ENCODE measurements around the gene PAF1. TPM values are rescaled to one million over a fixed set of nuclear protein-coding genes. Genes with fewer than 3 reads are reported as not detected.

PAF1 gene
- total RNA-seq, 1 experiment from 2014 or later, result 38.0 TPM

DNA sequence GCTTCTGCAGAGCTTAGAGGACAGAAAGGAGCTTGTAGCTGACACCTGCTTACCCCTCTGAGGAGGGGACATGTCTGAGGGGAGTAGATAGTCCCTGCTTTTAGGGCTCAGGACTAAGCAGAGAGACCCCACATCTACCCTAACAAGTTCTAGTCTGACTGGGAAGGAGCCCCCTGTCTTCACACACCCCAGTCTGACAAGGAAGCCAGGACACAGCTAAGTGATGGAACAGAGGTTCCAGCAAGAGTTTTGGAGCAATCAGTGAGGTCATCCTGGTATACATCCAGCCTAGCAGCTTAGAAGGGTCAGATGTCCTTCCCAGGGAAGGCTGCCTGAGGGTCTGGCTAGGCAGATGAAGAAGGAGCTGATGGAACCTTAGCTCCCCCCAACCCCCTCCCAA, 15.0 kb downstream of the PAF1 start:
- Histone ChIP-seq H3K79me1 (ENCODE audit: insufficient read depth, low read depth, low read length, poor library complexity, severe bottlenecking) (no peaks in the 10 kb centered on the region), H2AFZ (ENCODE audit: low read length) (no peak overlapping the region), H3T11ph (ENCODE audit: low read length) (no peak overlapping the region), H2BK120ac (ENCODE audit: low read depth, low read length, poor library complexity, severe bottlenecking) (no peak overlapping the region), H2BK20ac (ENCODE audit: low read depth, low read length, poor library complexity, severe bottlenecking) (no peak overlapping the region), H3K9me3 (ENCODE audit: control insufficient read depth, low read depth, low read length) (no peaks in the 10 kb centered on the region), H2BK5ac (ENCODE audit: insufficient read length, low read length) (no peak overlapping the region), H3K79me2 (ENCODE audit: insufficient read depth, low read length) (no peaks in the 10 kb centered on the region), H3K23me2 (ENCODE audit: insufficient read length, low read depth, low read length, poor library complexity, severe bottlenecking) (no peaks in the 10 kb centered on the region), H3K4me1 (ENCODE audit: insufficient read depth, low read length) (no peaks in the 10 kb centered on the region), H4K8ac (replicated peaks; ENCODE audit: insufficient read length, low read depth, low read length) (no peak overlapping the region), H3K27ac (ENCODE audit: insufficient read length, low read depth, low read length) (no peak overlapping the region), H3K14ac (ENCODE audit: insufficient read depth, low read length) (no peak overlapping the region), H4K20me1 (ENCODE audit: control insufficient read depth, insufficient read depth, insufficient read length) (peaks cover 2% of the 10 kb centered on the region), H4K5ac (ENCODE audit: insufficient read length, low read depth, low read length) (no peak overlapping the region), H3K18ac (ENCODE audit: insufficient read length, low read depth, low read length) (no peak overlapping the region), H3K4me2 (ENCODE audit: insufficient read depth, insufficient read length, low read length) (no peak overlapping the region), H4K91ac (ENCODE audit: insufficient read length, low read depth, low read length) (no peak overlapping the region), H3K9ac (ENCODE audit: extremely low read depth, insufficient read length, low read length) (no peak overlapping the region), H3K23ac (ENCODE audit: insufficient read length, low read depth, low read length) (no peak overlapping the region), H2AK5ac (ENCODE audit: insufficient read length, low read length) (no peak overlapping the region), H2BK15ac (ENCODE audit: low read depth, low read length) (no peak overlapping the region), H3K56ac (ENCODE audit: insufficient read length, low read depth, low read length) (no peak overlapping the region), H3K27me3 (ENCODE audit: insufficient read depth, low read length) (no peaks in the 10 kb centered on the region), H2BK12ac (ENCODE audit: insufficient read length, low read depth, low read length) (no peak overlapping the region), H3K4ac (ENCODE audit: low read depth, low read length) (no peak overlapping the region)
- Mint-ChIP-seq H3K27me3 (ENCODE audit: low read depth) (no peaks in the 10 kb centered on the region), H3K36me3 (ENCODE audit: insufficient read depth in 1 of 3, low read depth in 3 of 3) (peaks cover 53 to 86% (median 82%) of the 10 kb centered on the region in 3 experiments), H3K4me3 (no peak overlapping the region), H3K9me3 (no peaks in the 10 kb centered on the region; a peak in 1 of 5 replicates), H3K4me1 (no peaks in the 10 kb centered on the region), H3K27ac (no peak overlapping the region)
- no peak for DNase-seq
- TF ChIP-seq, protein P1, sequence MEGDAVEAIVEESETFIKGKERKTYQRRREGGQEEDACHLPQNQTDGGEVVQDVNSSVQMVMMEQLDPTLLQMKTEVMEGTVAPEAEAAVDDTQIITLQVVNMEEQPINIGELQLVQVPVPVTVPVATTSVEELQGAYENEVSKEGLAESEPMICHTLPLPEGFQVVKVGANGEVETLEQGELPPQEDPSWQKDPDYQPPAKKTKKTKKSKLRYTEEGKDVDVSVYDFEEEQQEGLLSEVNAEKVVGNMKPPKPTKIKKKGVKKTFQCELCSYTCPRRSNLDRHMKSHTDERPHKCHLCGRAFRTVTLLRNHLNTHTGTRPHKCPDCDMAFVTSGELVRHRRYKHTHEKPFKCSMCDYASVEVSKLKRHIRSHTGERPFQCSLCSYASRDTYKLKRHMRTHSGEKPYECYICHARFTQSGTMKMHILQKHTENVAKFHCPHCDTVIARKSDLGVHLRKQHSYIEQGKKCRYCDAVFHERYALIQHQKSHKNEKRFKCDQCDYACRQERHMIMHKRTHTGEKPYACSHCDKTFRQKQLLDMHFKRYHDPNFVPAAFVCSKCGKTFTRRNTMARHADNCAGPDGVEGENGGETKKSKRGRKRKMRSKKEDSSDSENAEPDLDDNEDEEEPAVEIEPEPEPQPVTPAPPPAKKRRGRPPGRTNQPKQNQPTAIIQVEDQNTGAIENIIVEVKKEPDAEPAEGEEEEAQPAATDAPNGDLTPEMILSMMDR (conservative IDR thresholded peaks at IDR 0.05), result no peak
